ENCODE data around the gene MYO1G. TPM values are rescaled to one million over a fixed set of nuclear protein-coding genes. Genes with fewer than 3 reads are reported as not detected.

The MYO1G gene
- total RNA-seq, 1 experiment from 2014 or later, result 0.11 TPM

DNA sequence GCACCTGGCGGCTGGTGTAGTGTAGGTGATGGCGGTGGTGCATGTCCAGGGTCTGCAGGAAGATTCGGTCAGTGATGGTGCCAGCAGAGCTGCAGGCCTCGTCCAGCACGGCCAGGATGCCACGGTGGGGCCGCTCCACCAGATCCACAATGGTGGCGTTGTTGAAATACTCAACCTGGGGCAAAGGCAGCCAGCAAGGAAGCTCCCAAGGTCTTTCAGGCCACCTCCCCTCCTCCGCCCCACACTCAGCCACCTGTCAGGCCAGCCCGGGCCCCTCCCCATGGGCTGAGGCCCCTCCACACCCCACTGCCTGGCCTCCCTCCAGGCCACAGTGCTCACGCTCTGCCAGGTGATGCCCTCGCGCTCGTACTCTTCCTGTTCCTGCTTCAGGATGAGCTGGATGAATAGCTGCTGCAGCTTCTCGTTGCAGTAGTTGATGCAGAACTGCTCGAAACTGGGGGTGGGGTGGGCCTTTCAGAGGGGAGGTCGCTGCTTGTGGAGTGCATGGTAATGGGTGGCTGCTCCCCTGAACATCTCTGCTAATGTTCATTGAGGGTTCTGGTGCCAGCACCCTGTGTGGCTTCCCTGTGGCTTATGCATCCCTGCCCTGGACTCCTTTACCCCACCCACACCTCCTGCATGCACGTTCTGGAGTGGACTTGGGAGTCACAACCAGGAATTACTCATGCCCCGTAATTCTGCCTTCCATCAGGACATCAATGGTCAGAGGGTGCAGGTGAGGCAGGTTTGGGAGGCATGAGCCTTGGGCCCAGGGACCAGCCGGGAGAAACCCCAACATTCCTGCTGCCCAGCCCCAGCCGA lies 8.9 kb downstream of the MYO1G start:
- no peak overlapping the region for H2AFZ ChIP-seq (ENCODE audit: low read length)
- H3K27ac ChIP-seq (ENCODE audit: low read length), result no peak overlapping the region
- BruUV-seq (replicated peaks), result no TSS peak
- H3K9me3 ChIP-seq (ENCODE audit: low read length), result no peaks in the 10 kb centered on the region
- H3K4me3 ChIP-seq (ENCODE audit: low read length), result no peak overlapping the region
- no peak for DNase-seq
- no peaks in the 10 kb centered on the region for H4K20me1 ChIP-seq (ENCODE audit: low read length)
- H3K4me2 ChIP-seq (ENCODE audit: low read length), result no peak overlapping the region
- no peak for ATAC-seq
- no peaks in the 10 kb centered on the region for H3K79me2 ChIP-seq (ENCODE audit: low read length)
- no peaks in the 10 kb centered on the region for H3F3A ChIP-seq (ENCODE audit: low read length, unreplicated experiment)
- H3K36me3 ChIP-seq (ENCODE audit: low read depth, low read length), result no peaks in the 10 kb centered on the region
- H3K4me1 ChIP-seq (ENCODE audit: insufficient read depth, low read length), result no peaks in the 10 kb centered on the region
- ChIA-PET POLR2A (ENCODE audit: unreplicated experiment) (no interaction called here), CTCF (no interaction called here)
- intact Hi-C loops (cut with micrococcal nuclease), result no loop called here
- H3K9me2 ChIP-seq (replicated peaks; ENCODE audit: low read length), result no peaks in the 10 kb centered on the region
- no peak overlapping the region for H3K9ac ChIP-seq (ENCODE audit: low read length)
- TF ChIP-seq EZH2phosphoT487 (IDR thresholded peaks at IDR 0.05; ENCODE audit: borderline replicate concordance, low read length) (no peak), EZH2 (IDR thresholded peaks at IDR 0.05; ENCODE audit: low read length, unreplicated experiment) (no peak)
- TF ChIP-seq, protein P1, sequence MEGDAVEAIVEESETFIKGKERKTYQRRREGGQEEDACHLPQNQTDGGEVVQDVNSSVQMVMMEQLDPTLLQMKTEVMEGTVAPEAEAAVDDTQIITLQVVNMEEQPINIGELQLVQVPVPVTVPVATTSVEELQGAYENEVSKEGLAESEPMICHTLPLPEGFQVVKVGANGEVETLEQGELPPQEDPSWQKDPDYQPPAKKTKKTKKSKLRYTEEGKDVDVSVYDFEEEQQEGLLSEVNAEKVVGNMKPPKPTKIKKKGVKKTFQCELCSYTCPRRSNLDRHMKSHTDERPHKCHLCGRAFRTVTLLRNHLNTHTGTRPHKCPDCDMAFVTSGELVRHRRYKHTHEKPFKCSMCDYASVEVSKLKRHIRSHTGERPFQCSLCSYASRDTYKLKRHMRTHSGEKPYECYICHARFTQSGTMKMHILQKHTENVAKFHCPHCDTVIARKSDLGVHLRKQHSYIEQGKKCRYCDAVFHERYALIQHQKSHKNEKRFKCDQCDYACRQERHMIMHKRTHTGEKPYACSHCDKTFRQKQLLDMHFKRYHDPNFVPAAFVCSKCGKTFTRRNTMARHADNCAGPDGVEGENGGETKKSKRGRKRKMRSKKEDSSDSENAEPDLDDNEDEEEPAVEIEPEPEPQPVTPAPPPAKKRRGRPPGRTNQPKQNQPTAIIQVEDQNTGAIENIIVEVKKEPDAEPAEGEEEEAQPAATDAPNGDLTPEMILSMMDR (conservative IDR thresholded peaks at IDR 0.05; ENCODE audit: low read depth, low read length), result no peak
- H3K27me3 ChIP-seq (ENCODE audit: low read length), result no peaks in the 10 kb centered on the region

DNA sequence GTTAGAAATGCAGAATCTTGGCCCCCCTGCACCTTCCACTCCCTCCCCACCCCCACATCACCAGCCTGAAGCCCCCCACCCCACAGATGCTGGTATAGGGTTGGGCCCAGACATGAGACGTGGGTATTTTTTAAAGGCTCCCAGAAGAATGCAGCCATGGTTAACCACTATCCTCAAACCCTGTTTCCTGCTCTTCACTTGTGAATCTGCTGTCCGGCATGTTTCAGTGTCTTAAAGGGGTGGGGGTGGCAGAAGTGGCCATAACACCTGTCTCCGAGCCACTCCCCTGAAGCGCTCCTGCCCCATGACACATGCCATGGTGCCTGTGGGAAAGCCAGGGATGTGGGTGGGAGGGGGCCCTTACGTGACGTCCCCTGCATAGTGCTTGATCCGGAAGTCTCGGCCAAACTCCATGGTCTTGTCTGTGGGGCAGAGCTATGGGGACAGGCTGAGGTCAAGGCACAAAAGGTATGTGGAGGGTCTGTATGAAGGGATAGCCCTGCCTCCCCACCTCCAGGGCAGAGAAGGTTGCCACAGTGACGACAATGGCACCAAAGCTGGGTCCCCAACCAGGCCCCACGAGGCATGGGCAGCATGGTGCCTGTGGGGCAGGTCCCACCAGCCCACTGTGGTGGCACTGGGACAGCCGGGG lies 9.6 kb downstream of the MYO1G start:
- H3K36me3 ChIP-seq (ENCODE audit: low read depth, low read length), result no peaks in the 10 kb centered on the region
- intact Hi-C loops (cut with micrococcal nuclease), result no loop called here
- H3K9me3 ChIP-seq (ENCODE audit: low read length), result no peaks in the 10 kb centered on the region
- no peak overlapping the region for H3K27ac ChIP-seq (ENCODE audit: low read length)
- ChIA-PET CTCF (no interaction called here), POLR2A (ENCODE audit: unreplicated experiment) (no interaction called here)
- DNase-seq (no peak), ATAC-seq (no peak)
- no peaks in the 10 kb centered on the region for H3K79me2 ChIP-seq (ENCODE audit: low read length)
- no peak overlapping the region for H2AFZ ChIP-seq (ENCODE audit: low read length)
- H3F3A ChIP-seq (ENCODE audit: low read length, unreplicated experiment), result no peaks in the 10 kb centered on the region
- no peaks in the 10 kb centered on the region for H4K20me1 ChIP-seq (ENCODE audit: low read length)
- H3K4me3 ChIP-seq (ENCODE audit: low read length), result no peak overlapping the region
- BruUV-seq (replicated peaks), result no TSS peak
- H3K9me2 ChIP-seq (replicated peaks; ENCODE audit: low read length), result no peaks in the 10 kb centered on the region
- TF ChIP-seq EZH2 (IDR thresholded peaks at IDR 0.05; ENCODE audit: low read length, unreplicated experiment) (no peak), EZH2phosphoT487 (IDR thresholded peaks at IDR 0.05; ENCODE audit: borderline replicate concordance, low read length) (no peak)
- TF ChIP-seq, protein P1 (conservative IDR thresholded peaks at IDR 0.05; ENCODE audit: low read depth, low read length), result no peak
- H3K4me1 ChIP-seq (ENCODE audit: insufficient read depth, low read length), result no peaks in the 10 kb centered on the region
- H3K9ac ChIP-seq (ENCODE audit: low read length), result no peak overlapping the region
- no peak overlapping the region for H3K4me2 ChIP-seq (ENCODE audit: low read length)
- no peaks in the 10 kb centered on the region for H3K27me3 ChIP-seq (ENCODE audit: low read length)
